GM19438 (cell line): ENCODE measurements around the gene CALML6.

Source experiments
- ATAC-seq: cut with Tn5 transposase; IDR thresholded peaks from one replicate; pipeline ENCODE4 v1.9.1; 2021; ENCODE audit warnings: low read depth; ENCODE audit not compliant: unreplicated experiment

The CALML6 gene

GRCh38 chr1:1910033-1910465 is 5.0 kb upstream of the CALML6 start:
- no peak for ATAC-seq

DNA sequence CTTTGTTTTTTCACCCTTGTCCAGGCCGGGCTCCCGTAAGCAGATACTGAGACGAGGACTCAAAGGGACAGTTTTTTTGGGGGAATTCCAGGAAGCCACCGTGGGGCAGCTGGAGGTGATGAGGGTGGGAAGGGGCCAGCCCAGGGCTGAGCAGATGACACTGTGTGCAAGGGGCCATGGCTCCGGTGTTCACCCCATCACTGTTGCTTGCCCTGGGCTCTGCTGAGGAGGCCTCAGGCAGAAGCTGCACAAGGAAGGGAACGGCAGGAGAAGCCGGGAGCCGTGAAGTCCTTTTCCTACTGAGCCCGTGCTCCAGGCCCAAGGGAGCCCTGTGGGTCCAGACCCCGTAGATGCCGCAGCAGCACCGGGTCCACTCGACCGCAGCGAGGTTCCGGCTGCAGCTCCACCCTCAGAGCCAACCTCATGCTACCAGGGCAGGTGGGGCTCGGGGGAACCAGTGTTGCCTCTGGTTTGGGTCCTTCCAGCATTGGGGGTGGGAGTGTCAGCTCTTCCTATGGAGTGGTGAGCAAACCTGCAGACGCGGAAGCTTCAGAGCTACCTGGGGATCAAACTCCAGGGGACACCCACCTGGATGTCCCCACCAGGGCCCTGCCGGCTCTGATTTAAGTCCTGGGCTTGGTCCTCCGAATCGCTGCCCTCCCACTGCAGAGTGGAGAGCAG is 4.3 kb upstream of the CALML6 start:
- no peak for ATAC-seq

DNA sequence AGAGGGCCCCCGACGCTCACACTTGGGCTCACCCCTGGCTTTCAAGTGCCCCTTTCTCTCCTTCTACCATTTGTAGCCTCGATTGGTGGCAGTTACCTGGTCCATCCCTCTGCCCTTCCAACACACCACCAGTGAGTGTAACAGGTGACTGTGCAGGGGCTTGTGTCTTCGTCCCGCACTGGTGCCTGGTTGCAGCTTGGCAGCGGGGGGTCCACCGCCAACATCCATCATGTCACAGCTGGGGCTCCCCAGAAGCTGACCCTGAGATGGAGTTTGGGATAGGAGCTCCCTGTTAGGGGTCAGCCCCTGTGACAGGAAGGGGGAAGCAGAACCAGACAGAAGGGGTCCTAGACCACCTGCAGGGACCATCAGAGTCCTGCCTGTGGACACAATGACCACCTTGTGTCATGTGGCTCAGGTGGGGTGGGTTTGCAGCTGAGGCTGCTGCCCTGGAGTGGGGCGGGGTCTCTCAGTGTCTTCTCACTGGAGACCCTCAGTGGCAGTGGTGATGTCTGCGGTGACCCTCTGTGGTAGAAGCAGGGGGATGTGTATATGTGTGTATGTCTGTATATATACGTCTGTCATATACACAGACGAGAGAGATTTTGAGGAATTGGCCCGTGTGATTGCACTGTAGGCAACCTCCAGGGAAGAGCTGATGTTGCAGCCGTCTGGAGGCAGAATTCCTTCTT is 3.6 kb upstream of the CALML6 start:
- ATAC-seq = no peak

- no peak for ATAC-seq
Measured at GRCh38 chr1:1914101-1914970, 724 bp upstream of the CALML6 start.

DNA sequence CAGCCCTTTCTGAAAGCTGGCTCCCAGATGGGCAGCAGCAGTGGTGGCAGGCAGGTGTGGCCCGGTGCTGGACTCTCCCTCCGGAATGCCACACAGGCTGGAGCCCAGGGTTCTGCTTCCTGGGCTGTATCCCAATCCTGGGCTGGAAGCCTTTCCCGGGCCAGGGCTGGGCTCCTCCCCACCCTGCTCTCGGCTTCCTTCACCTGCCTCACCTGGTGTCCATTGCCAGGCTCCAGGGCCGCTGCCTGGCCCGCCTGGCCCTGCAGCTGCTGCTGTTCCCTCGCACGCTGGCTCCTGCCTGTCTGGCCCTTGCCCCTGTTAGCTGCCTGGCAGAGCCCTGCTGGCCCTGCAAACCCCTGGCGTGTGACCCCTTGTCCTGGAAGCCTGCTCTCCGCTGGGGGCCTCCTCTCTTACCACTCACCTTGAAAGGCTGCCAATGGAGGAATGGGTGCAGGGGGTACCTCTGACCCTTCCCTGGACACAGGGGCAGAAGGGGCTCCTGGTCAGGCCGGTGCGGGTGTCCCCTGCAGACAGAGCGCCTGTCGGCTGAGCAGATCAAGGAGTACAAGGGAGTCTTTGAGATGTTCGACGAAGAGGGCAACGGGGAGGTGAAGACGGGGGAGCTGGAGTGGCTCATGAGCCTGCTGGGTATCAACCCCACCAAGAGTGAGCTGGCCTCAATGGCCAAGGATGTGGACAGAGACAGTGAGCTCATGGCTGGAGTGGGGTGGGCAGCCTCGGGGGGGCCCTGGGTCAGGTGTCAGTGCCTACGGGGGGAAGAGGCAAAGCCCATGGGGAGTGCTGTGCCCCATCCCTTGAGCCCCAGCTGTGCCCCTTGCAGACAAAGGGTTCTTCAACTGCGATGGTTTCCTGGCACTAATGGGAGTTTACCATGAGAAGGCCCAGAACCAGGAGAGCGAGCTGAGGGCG is 1.1 kb downstream of the CALML6 start:
- ATAC-seq = no peak

DNA sequence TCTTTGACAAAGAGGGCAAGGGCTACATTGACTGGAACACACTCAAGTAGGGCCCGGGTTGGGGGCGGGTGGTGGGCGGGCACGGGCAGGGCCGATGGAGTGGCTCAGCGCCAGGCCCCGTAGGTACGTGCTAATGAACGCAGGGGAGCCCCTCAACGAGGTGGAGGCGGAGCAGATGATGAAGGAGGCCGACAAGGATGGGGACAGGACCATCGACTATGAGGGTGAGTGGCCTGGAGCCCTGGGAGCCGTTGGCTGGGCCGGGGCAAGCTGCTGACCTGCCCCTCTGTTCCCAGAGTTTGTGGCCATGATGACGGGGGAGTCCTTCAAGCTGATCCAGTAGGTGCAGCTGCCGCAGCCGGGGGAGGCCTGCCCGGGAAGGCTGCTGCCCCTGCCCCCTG is 1.8 kb downstream of the CALML6 start:
- no peak for ATAC-seq

DNA sequence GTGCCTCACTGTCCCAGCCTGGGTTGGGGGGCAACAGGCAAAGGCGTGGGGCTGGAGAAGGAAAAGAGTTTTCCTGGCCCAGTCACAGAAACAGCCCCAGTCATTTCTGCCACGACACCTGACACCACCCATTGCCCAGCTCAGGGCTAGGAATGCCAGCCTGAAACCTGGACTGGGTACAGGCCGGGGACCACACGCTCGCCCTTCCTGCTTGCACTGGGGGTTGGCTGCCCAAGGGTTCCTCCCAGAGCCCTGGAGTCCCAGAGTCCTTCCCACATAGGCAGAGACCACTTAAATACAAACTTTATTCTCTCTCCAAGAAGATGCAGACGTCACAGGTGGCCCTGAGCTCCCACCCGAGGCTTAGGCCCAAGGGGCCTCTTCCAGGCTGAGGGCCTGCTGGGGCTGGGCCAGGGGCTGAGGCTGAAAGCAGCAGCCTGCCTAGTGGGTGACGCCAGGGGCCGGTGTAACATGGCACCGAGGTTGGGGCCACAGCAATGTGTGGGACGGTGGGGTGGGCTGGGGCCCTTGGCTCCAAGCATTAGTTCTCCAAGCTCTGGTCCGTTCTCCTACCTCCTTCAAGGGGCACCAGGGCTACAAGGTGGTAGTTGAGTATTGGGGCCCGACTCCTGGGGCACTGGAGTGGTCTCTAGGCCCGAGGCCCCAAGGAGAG is 2.4 kb downstream of the CALML6 start:
- ATAC-seq = no peak

DNA sequence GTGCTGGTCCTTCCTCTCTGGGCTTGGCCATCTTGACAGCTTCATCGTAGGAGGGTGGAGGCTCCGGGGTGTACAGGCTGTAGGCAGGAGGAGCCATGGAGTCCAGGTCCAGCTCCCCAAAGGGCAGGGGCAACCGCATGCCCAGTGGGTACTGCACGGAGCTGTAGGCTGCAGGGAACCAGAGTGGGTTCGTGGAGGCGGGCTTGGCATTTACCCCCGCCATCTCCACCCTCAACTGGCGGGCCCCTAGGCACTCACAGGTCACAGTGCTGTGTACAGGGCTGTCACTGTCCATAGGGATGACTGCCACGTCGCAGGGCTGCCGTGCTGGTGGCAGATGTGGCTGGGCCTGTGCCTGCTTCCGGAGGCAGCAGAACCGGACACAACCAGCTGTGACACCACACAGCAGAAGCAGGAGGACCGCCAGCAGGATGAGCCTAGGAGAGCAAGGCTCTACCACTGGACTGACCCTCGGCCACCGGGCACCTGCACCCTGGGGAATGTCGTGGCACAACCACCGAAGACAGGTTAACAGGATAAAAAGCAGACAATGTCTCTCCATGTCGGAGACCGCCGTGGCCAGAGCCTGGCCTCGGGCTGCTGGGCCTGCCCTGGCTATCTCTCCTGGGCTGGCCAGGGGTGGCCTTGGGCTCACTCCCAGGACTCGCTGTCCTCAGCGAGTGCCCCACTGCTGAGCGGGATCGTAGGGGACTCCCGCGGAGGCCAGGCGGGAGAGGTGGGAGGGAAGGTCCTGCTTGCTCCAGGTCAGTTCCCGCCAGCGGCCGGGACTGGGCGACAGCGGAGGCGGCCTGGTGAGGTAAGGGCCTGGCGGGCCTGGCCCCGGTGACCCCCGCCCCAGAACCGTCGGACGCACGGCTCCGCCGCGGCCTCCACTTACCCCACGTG is 3.2 kb downstream of the CALML6 start:
- ATAC-seq = no peak

DNA sequence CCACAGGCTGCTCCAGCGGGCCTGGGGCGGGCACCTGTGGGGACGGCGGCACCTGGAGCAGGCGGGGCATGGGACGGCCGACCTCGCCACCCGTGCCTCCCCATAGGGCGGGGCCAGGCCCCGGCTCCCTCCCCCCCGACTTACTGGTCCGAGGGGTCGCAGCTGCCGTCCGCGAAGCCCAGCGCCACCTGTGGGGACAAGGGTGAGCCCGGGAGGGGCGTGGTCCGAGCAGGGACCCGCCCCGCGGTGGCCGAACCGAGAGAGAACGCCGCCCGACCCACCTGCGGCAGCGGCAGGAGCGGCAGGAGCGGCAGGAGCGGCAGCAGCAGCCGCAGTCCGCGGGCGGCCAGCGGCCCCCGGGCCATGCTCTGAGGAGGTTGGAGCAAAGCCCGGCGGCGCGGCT is 3.8 kb downstream of the CALML6 start, which contains the start of gene TMEM52:
TSS of gene TMEM52 (minus strand) at position 379 of the 403 bp plus-strand sequence. CDS start at position 365, 14 bp downstream.
- no peak for ATAC-seq

DNA sequence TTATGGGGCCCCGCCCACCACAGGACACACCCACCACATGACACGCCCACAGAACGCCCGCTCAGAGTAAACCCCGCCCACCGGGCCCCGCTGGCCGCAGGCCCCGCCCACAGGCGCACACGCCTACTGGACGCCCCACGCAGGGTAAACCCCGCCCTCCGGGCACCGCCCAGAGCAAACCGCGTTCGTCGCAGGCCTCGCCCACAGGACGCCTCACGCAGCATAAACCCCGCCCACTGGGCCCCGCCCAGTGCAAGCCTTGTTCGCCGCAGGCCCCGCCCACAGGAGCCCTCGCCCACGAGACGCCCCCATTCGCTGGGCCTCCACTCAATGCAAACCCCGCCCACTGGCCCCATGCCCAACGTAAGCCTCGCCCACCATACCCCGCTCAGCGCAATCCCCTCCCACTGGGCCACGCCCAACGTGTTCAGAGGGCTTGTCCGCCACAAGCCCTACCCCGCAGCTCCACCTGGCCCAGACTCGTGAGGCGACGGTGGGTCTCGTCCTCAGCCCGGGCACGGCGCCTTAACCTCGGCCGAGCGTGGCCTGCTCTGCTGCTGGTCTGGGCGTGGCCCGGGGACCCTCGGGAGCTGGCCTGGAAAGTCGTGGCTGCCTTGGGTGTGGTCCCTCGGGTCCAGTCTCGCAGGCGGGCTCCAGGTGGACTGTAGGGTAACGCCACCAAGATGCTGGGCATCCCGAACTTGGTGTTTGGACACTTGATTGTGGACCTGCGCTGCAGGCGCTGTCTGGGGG is 4.4 kb downstream of the CALML6 start:
- peak; percentile 86 for ATAC-seq

DNA sequence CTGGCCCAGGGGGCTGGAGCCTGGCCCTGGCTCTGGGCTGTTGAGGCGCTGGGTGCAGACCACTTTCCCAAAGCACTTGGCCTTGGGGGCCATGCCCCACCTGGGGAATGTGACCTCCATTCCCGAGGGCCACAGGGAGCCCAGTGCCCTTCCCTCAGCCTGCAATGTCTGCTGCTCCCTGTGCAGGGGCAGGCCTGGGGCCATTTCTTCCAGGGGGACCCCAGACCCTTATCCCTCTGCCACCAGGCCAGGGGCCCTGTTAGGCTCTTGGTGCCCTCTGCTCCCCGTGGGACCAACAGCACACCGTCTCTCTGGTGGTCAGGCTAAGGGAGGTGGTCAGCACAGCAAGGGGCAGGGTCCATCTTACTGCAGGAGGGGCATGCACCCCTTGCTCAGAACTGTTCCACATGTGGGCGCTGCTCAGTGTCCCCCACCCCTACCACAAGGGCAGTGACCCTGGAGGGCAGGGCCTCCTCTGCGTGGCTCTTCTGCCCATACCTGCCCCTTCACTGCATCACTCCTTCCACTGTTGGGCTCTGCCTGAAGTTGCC is 5.1 kb downstream of the CALML6 start:
- ATAC-seq = no peak

DNA sequence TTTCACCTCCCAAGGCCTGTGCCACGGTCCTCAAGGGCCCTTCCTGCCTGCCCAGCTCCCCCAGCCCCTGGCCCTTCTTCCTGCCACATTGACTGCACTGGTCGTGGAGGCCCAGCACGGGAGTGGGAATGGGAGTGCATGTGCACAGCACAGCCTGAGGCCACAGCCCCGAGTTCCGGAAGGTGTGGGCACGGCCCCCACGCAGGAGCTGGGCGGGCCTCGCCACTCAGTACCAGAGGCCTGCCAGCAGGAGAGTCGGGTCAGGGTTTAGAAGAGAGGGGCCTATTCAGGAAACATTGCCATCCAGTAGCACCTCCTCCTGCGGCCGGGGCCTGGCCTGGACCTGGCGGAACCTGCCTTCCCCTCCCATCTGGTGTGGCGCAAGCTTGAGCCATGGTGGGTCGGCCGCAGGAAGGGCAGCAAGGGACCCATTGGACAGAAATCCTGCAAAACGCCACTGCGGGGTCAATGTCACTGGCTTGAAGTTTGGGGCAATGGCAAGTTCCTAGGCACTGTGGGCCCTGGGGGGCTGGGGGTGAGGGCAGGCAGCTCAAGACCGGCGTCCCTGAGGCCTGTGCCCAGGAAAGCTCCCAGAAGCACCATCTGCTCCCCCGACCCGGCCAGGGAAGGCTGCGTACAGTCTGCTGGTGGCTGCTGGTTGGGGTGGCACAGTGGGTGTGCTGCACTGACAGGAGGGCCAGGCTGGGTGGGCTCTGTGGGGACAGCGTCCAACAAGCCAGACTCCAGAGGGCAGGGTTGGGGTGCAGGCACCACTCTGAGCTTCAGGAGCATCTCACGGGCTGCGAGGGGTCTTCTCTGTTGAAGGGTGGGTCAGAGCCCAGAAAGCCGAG is 5.8 kb downstream of the CALML6 start:
- ATAC-seq = no peak

GRCh38 chr1:1921459-1921862 is 6.4 kb downstream of the CALML6 start:
- no peak for ATAC-seq

GRCh38 chr1:1921901-1922701 is 7.0 kb downstream of the CALML6 start:
- ATAC-seq = no peak

- no peak for ATAC-seq
Measured at GRCh38 chr1:1922702-1922955, 7.6 kb downstream of the CALML6 start.
